Calu3 (cell line): Measurements from ENCODE around the gene ZBTB47. TPM values are rescaled to one million over a fixed set of nuclear protein-coding genes. Genes with fewer than 3 reads are reported as not detected.

ENCODE experiments used
- BruUV-seq: library from RNA; stranded (reverse); fragments of 400-500 nt; replicated peaks from 2 replicates; lab custom pipeline; 2021; lab: Mats Ljungman, UMichigan
- CTCF ChIA-PET: fragments of 300-600 bp; sonication (Branson Sonifier 250); formaldehyde crosslinking; loops from one replicate; lab custom pipeline; 2022; ENCODE audit warnings: antibody characterized with exemption; lab: Charles Lee
- DNase-seq: peaks from one replicate; pipeline ENCODE4 v3.0.0; 2022
- H3K27ac Mint-ChIP-seq: one replicate; pipeline ENCODE4 v1.8.0; 2022; ENCODE audit warnings: mixed read lengths; ENCODE audit not compliant: unreplicated experiment
- H3K27me3 Mint-ChIP-seq: one replicate; pipeline ENCODE4 v1.8.0; 2022; ENCODE audit warnings: mixed read lengths; ENCODE audit not compliant: unreplicated experiment
- H3K36me3 Mint-ChIP-seq: one replicate; pipeline ENCODE4 v1.8.0; 2022; ENCODE audit warnings: mild to moderate bottlenecking, moderate library complexity, mixed read lengths; ENCODE audit not compliant: insufficient read depth, unreplicated experiment
- H3K4me1 Mint-ChIP-seq: one replicate; pipeline ENCODE4 v1.8.0; 2022; ENCODE audit warnings: mild to moderate bottlenecking, low read depth, mixed read lengths; ENCODE audit not compliant: unreplicated experiment
- H3K4me3 Mint-ChIP-seq: one replicate; pipeline ENCODE4 v1.8.0; 2022; ENCODE audit warnings: mild to moderate bottlenecking, low read depth, moderate library complexity, mixed read lengths; ENCODE audit not compliant: unreplicated experiment
- H3K9me3 Mint-ChIP-seq: one replicate; pipeline ENCODE4 v1.8.0; 2022; ENCODE audit warnings: low read depth, mixed read lengths; ENCODE audit not compliant: unreplicated experiment
- intact Hi-C: fragments of 100-400 bp; cut with micrococcal nuclease; formaldehyde crosslinking; loops from one replicate; pipeline ENCODE4 v1.10.0; 2022; ENCODE audit not compliant: unreplicated experiment
- total RNA-seq: library from RNA; stranded (reverse); gene quantifications from 2 replicates; pipeline ENCODE4 v1.2.3, GENCODE V29; 2022
- TF ChIP-seq, protein P1 (sequence below): fragments of 200-600 bp; IDR thresholded peaks from one replicate; pipeline ENCODE4 v1.8.0; 2022; ENCODE audit warnings: antibody characterized with exemption; ENCODE audit not compliant: unreplicated experiment

The ZBTB47 gene
- total RNA-seq, 1 experiment from 2014 or later = 7.2 TPM

DNA sequence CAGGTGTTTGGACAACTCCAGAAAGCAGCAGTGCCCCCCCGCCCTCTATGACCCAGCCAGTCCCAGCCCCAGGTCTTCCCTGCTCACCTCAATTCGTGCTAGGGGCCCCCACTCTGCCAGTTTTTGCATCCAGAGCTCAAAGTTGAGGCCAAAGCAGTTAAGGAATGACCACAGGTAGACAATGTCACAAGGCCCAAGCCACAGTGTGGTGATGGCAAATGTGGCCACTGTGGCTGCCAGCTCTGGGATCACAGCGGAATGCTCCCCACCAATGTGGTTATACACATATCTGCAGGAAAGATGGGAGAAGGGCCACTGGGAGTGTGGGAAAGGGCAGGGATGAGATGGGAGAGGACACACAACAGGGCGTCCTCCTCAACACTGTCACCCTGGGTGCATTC, 40.0 kb downstream of the ZBTB47 start:
- peaks cover 25% of the 10 kb centered on the region for H3K27me3 Mint-ChIP-seq
- no TSS peak for BruUV-seq
- CTCF ChIA-PET = interaction anchor here (0.5 kb wide), 1 partner anchor 10 kb away, joined by 3 read pairs; no protein-coding TSS in a partner anchor
- TF ChIP-seq, protein P1, sequence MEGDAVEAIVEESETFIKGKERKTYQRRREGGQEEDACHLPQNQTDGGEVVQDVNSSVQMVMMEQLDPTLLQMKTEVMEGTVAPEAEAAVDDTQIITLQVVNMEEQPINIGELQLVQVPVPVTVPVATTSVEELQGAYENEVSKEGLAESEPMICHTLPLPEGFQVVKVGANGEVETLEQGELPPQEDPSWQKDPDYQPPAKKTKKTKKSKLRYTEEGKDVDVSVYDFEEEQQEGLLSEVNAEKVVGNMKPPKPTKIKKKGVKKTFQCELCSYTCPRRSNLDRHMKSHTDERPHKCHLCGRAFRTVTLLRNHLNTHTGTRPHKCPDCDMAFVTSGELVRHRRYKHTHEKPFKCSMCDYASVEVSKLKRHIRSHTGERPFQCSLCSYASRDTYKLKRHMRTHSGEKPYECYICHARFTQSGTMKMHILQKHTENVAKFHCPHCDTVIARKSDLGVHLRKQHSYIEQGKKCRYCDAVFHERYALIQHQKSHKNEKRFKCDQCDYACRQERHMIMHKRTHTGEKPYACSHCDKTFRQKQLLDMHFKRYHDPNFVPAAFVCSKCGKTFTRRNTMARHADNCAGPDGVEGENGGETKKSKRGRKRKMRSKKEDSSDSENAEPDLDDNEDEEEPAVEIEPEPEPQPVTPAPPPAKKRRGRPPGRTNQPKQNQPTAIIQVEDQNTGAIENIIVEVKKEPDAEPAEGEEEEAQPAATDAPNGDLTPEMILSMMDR = no peak
- H3K27ac Mint-ChIP-seq = no peak overlapping the region
- H3K4me3 Mint-ChIP-seq = no peak overlapping the region
- H3K9me3 Mint-ChIP-seq = no peaks in the 10 kb centered on the region
- no peak for DNase-seq
- H3K4me1 Mint-ChIP-seq = no peaks in the 10 kb centered on the region
- no peaks in the 10 kb centered on the region for H3K36me3 Mint-ChIP-seq
- intact Hi-C loops = no loop called here

DNA sequence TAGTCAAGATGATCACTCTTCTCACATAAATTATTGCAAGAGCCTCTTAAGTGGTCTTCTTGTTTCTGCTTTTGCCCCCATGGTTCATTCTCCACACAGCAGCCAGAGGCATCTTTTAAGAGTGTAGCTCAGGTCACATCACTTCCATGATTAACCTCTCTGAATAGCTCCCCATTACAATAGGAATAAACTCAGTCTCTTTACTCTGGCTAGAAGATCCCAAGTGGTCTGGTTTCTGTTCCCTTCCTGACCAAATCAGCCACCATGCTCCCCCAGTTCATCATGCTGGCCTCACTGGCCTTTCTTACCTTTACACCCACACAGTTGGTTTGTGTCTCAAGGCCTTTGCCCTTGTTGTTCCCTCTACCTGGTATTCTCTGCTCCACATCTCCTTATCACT, 40.9 kb downstream of the ZBTB47 start:
- Mint-ChIP-seq H3K36me3 (no peaks in the 10 kb centered on the region), H3K4me3 (no peak overlapping the region), H3K4me1 (no peaks in the 10 kb centered on the region), H3K27ac (no peak overlapping the region), H3K27me3 (peaks cover 20% of the 10 kb centered on the region), H3K9me3 (no peaks in the 10 kb centered on the region)
- CTCF ChIA-PET = no interaction called here
- TF ChIP-seq, protein P1 = no peak
- intact Hi-C loops = no loop called here
- no peak for DNase-seq
- BruUV-seq = no TSS peak

DNA sequence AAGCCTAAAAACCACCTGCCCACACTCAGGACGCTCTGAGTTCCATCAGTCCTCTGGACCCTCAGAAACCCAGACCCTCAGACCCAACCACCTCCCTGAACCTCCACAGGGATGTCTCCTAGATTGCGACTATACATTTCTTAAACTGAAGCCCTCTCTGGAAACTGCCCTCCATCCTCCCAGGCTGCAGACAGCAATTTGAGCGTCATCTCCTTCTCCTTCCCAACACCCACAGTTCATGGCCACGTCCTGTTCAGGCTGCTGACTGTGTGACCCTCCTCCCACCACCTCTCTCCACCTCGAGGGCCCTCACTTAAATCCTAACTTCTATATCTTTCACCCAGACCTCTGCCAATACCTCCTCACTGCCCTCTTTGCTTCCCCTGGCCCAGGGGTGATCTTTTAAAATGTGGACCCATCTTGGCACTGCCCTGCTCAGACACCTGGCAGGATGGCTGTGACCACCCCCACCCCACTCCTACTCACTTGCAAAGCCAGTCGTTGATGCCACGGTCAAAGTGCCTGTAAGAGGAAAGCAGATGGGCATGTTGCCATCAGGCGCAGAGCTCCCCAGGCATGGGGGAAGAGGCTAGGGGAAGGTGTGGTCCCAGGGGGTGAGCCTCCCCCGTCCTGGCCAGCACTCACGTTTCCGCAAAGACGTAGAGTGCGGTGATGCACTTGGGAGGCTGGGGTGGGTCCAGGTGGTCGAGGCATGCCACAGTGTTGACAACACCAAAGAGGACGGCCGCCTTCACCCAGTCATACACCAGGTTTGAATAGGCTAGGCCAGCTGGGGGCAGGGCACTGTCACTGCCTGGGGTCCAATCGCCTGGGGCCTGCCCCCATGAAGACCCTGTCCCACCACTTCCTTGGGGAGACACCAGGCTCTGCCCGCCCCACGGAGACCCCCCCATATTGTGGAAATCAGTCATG, 43.1 kb downstream of the ZBTB47 start:
- no peaks in the 10 kb centered on the region for H3K9me3 Mint-ChIP-seq
- no peaks in the 10 kb centered on the region for H3K36me3 Mint-ChIP-seq
- H3K4me3 Mint-ChIP-seq = no peak overlapping the region
- no peak overlapping the region for H3K27ac Mint-ChIP-seq
- intact Hi-C loops = no loop called here
- TF ChIP-seq, protein P1 = no peak
- H3K27me3 Mint-ChIP-seq = peaks cover 25% of the 10 kb centered on the region
- BruUV-seq = no TSS peak
- DNase-seq = no peak
- H3K4me1 Mint-ChIP-seq = no peaks in the 10 kb centered on the region
- CTCF ChIA-PET = no interaction called here

DNA sequence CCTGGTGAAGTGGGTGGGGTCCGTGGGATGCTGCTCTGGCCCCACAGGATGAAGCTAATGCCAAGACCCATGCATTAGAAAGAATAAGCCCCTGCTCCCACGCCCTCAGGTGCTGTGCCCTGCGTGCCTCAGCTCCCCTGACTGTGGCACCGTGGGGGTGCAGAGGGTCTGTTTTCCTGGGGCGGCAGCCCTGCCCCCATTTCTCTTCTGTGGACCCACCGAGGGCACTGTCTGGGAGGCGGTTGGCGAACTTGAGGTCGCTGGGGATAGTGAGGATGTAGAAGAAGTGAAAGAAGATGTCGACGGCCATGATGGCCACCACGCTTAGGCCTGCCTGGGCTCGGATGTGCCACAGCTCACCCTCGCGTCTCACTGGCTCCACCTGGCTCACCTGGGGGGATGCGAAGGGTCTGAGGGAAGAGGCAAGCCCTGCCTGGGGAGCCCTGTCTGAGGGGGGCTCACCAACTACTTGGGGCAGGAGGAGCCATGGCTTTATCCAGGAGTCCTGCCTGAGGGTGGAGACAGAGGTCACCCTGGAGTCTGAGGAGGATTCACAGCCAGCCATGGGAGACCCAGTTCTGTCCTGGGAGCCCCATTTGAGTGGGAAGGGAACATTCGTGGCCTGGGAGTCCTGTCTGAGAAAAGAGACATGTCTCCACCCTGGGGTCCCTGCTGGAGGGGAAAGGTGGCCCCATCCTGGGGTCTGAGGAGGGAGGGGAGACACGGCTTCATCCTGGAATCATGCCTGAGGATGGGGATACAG, 44.0 kb downstream of the ZBTB47 start:
- Mint-ChIP-seq H3K9me3 (no peaks in the 10 kb centered on the region), H3K27ac (no peak overlapping the region), H3K36me3 (no peaks in the 10 kb centered on the region), H3K4me1 (no peaks in the 10 kb centered on the region), H3K27me3 (peaks cover 26% of the 10 kb centered on the region), H3K4me3 (no peak overlapping the region)
- TF ChIP-seq, protein P1 = no peak
- no peak for DNase-seq
- no TSS peak for BruUV-seq
- intact Hi-C loops = no loop called here
- CTCF ChIA-PET = no interaction called here
